T-helper 1 cell (primary cell): ENCODE measurements around the gene MAS1.

Experiments used
- DNase-seq, 5 donors: peaks; one replicate each; pipeline ENCODE4 v3.0.0-alpha.2; 2012 to 2020

Gene MAS1

GRCh38 chr6:159880412-159880975, 10.3 kb upstream of the MAS1 start:
- DNase-seq, result no peak

GRCh38 chr6:159884720-159885119, 6.1 kb upstream of the MAS1 start:
- no peak for DNase-seq

- DNase-seq, result no peak
Measured at GRCh38 chr6:159886270-159886669, 4.5 kb upstream of the MAS1 start.

- DNase-seq, result no peak
Measured at GRCh38 chr6:159887146-159887545, 3.6 kb upstream of the MAS1 start.

GRCh38 chr6:159887761-159888160, 3.0 kb upstream of the MAS1 start:
- no peak for DNase-seq

- DNase-seq, result no peak
Measured at GRCh38 chr6:159890201-159890600, 587 bp upstream of the MAS1 start.

DNA sequence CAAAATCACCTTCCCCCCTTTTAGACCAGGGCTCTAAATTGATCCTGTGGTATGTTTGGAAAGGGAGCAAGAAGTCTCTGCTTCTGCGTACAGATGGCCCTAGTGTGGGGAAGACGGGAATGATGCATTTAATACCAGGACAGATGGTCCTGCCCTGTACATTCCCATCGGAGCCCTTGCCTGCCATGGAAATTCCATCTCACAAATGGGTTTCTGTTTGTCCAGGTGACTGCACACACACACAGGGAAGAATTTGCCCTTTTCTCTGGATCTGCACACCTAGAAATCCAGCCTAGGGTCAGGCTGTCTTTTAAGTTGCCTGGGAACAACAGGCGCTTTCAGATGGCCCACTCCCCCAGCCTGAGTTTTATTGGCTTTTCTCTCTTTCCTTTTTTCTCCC, 1.3 kb downstream of the MAS1 start:
- DNase-seq, result no peak

- no peak for DNase-seq
Measured at GRCh38 chr6:159893064-159893463, 2.3 kb downstream of the MAS1 start.

- DNase-seq, result no peak
Measured at GRCh38 chr6:159894991-159895390, 4.2 kb downstream of the MAS1 start.

DNA sequence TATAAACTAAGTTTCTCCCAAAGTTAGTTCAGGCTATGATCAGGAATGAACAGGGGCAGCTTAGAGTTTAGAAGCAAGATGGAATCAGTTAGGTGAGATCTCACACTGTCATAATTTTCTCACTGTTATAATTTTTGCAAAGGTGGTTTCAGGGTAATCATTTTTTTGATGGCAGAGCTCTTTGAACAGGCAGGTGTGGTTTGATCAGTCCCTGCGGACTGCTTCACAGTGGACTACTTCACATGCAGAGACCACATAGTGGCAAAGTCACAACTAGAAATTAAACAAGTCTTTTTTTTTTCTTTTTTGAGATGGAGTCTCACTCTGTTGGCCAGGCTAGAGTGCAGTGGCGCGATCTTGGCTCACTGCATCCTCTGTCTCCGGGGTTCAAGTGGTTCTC, 6.8 kb downstream of the MAS1 start:
- DNase-seq, result no peak

DNA sequence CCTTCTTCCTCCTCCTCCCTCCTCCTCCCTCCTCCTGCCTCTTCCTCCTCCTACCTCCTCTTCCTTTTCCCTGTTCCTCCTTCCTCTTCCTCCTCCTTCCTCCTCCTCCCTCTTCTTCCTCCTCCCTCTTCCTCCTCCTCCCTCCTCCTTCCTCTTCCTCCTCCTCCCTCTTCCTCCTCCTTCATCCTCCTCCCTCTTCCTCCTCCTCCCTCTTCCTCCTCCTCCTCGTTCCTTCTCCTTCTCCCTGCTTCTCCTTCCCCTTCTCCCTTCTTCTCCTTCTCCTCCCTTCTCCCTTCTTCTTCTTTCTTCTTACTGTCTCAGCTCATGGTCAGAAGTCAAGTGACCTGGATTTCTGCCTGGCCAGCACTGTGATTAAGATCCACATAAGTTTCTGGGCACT, 7.7 kb downstream of the MAS1 start:
- DNase-seq, result no peak

GRCh38 chr6:159899994-159900745, 9.4 kb downstream of the MAS1 start:
- no peak for DNase-seq

- no peak for DNase-seq
Measured at GRCh38 chr6:159902620-159903019, 11.8 kb downstream of the MAS1 start.

DNA sequence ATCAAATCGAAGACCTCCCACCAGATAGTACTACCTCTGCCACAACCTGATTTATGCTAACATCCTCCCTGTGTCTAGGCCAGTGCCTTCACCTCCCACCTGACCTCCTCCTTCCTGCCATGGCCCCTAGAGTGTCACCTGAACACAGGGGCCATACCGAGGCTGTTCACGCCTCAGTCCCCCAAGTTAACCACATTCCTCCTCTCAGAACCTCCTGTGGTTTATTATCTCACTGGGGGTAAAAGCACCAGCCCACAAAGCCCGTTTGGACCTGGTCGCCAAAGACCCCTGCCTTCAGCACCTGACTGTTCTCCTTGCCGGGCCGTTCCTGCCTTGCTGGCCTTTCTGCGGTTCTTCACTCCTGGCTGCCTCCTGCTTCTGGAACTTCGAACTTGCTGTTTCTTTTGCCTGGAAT, 13.7 kb downstream of the MAS1 start:
- no peak for DNase-seq

- no peak for DNase-seq
Measured at GRCh38 chr6:159906400-159906799, 15.6 kb downstream of the MAS1 start.

- DNase-seq, result no peak
Measured at GRCh38 chr6:159908535-159908934, 17.7 kb downstream of the MAS1 start.

DNA sequence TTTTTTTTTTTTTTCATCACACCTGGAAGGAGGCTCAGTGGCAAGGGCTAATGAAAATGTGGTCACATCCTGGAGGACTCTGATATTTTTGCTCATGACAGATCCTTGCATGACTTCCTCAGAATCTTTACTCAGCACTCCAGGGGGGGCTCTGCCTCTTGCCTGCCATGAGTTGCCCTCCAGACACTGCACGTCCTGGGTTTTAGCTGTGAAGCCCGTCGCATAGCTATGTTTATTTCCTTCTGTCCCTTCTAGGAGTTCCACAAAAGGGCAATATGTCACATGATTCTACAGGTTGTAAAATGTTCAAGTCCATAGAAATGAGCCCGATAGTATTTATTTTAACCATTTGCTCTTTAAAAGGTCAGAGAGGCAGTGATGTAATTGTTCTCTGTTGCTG, 18.2 kb downstream of the MAS1 start:
- DNase-seq, result no peak

GRCh38 chr6:159910342-159910741, 19.6 kb downstream of the MAS1 start:
- no peak for DNase-seq

DNA sequence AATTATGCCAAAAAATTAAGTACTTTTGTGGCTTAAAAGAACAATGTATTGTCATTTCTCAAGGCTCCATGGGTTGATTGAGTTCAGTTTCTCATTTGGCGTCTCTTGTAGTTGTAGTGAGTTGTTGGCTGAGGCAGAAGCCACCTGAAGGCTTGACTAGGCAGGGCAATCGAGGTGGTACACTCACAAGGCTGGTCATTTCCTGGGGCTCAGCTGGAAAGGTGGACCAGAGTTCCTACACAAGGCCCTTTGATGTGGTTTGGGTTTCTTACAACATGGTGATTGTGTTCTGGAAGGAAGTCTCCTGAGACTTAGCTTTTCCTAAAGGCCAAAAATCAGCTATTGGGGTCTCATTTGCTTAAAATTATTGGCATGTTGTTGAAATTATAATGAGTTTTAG, 22.6 kb downstream of the MAS1 start:
- peak in 1 of 5 donors; percentile 15 for DNase-seq

- peak in 1 of 5 donors; percentile 39 for DNase-seq
Measured at GRCh38 chr6:159913862-159914564, 23.2 kb downstream of the MAS1 start.

DNA sequence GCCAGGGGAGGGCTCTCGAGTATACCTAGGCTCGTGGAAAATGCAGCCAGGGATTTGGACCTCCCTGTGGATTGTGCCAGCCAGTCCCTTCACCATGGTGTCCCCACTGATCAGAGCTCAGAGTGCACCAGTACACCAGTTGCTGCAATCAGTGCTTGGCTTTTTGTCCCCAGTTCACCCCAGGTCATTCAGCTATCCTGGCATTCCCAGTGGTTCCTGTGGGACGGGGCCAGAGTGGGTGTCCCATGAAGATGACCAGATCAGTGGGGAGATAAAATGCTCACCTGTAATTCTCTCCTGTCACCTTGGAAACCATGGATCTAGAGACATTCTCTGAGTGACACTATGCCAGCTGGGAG, 23.8 kb downstream of the MAS1 start:
- DNase-seq, result no peak

- DNase-seq, result no peak
Measured at GRCh38 chr6:159915397-159915796, 24.6 kb downstream of the MAS1 start.

GRCh38 chr6:159916237-159916636, 25.4 kb downstream of the MAS1 start:
- DNase-seq, result no peak

DNA sequence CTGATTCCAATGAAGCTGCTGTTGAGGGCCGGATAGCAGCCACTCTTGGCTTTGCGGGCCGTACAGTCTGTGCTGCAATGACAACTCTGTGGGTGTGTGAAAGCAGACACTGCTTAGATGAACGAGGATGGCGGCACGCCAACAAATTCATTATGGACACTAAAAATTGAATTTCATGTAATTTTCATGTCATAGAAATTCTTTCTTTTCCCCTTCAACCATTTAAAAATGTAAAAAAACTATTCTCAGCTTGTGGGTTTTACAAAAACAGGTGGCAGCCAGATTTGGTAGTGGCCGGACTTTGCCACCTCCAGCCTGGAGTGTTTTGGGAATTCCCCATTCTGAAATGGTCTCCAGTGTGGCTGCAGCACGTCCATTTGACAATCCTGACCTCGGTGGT, 26.0 kb downstream of the MAS1 start:
- no peak for DNase-seq
